Measurements from ENCODE around the gene SLC44A5.

The SLC44A5 gene

DNA sequence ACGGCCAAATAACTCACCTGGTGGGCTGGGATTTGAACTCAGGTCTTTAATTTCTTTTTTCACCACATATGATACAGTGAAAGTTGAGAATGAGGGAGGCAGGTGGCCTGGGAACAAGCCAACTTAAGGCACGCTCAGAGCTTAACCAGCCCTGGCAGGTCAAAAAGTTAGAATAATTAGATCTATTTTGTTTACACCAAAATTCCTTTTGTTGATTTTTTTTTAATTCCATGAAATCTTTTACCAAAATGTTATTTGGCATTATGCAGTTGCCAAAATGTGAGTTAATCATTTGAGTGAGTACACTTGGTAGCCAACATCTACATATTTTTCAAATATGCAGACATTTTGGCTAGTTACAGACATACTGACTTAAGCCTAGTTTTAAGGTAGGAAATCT lies 439.9 kb downstream of the SLC44A5 start:
- no peak for DNase-seq

DNA sequence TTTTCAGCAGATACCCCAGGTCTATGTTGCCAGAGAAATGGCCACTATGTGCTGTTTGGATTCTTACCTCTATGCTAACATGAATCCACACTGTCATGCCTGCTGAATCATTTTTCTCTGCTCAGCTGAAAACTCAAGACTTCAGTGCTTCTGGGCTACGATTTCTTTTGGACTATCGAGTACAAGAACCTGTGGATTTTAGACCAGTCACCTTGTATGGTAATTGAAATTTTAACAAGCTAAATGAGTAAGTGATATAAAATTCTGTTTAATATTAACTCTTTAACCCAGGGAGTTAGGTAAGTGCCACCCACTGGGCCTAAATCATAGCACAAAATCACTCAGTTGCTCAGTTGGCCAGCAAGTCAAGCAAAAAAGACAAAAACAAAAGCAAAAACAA lies 440.9 kb downstream of the SLC44A5 start:
- no peak for DNase-seq

DNA sequence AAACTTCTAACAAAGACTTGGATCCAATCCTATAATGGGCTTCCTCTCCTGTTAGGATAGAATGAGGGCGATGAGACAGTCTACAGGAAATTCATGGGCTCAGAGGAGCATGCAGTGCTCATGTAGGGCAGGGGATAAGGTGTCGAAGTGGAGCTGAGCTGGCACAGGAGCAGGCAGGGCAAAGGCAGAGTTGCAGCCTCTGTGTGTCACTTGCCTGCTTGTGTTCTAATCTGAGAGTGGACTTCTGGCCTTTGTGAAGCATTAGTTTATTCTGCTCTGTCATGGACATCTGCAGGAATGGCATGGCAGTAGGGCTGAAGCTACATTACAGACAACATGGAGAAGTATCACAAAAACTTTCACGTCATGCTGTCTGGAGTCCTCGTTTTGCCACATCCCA lies 444.1 kb downstream of the SLC44A5 start:
- DNase-seq: no peak

DNA sequence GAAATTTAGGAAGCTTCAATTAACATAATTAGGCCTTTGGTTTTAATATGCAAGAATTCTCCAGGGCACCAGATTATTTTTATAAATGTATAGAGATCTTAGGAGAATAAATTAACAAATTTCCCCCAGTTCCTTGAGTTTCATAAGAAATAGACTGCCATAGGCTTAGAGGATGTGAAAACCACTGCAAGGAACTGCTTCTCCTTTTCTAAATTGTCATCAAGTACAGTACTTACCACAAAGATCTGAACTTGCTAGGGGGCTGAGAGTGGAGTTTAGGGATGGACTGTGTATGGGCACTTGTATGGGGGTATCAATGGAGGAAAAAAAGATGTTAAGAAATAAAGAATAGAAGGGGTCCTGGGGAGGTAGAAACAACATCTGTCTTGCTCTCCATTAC lies 445.6 kb downstream of the SLC44A5 start:
- DNase-seq: no peak

DNA sequence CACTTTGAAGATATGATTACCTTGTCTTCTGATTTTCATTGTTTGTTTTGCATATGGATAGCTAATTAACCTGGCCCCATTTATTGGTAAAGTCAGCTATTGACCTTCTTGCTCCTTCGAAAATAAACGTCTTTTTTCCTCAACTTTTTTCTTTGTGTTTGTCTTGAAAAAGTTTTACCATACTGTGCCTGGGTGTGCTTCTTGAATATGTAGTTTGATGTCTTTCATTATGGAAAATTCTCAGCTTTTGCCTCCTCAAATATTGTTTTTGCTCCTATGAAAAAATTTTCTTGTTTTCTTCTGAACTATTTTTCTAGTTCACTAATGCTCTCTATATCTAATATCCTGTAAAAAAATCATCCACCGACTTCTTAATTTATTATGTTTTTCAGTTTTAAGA lies 451.8 kb downstream of the SLC44A5 start:
- no peak for DNase-seq

Data from NCI-H510A treated with DMSO at 0.1 percent for 48 hours (cell line).